Coronary artery (tissue), 2 donors: ENCODE results near the gene MLLT3.

Experiments used
- DNase-seq: peaks from one replicate; pipeline ENCODE4 v3.0.0-alpha.2; 2017; ENCODE audit warnings: low spot score
- H3K27ac ChIP-seq, 2 donors: fragments of 200-600 bp; sonication (generic); one replicate each; pipeline ENCODE4 v1.5.1; 2016 to 2019
- H3K4me3 ChIP-seq: fragments of 200-600 bp; sonication (generic); 2 replicates; pipeline ENCODE4 v1.5.1; 2016; ENCODE audit warnings: mild to moderate bottlenecking, moderate library complexity
- CTCF ChIP-seq: fragments of 200-600 bp; sonication (generic); IDR thresholded peaks from one replicate; pipeline ENCODE4 v1.5.1; 2019; ENCODE audit warnings: antibody characterized with exemption

MLLT3 gene

GRCh38 chr9:20447291-20447690 is 175.0 kb downstream of the MLLT3 start:
- no peak for DNase-seq
- no peak for TF ChIP-seq CTCF
- Histone ChIP-seq H3K4me3 (no peak overlapping the region), H3K27ac (no peak overlapping the region)

- Histone ChIP-seq H3K4me3 (no peak overlapping the region), H3K27ac (no peak overlapping the region)
- no peak for DNase-seq
- no peak for TF ChIP-seq CTCF
These were observed 176.1 kb downstream of the MLLT3 start for GRCh38 chr9:20446248-20446647.

DNA sequence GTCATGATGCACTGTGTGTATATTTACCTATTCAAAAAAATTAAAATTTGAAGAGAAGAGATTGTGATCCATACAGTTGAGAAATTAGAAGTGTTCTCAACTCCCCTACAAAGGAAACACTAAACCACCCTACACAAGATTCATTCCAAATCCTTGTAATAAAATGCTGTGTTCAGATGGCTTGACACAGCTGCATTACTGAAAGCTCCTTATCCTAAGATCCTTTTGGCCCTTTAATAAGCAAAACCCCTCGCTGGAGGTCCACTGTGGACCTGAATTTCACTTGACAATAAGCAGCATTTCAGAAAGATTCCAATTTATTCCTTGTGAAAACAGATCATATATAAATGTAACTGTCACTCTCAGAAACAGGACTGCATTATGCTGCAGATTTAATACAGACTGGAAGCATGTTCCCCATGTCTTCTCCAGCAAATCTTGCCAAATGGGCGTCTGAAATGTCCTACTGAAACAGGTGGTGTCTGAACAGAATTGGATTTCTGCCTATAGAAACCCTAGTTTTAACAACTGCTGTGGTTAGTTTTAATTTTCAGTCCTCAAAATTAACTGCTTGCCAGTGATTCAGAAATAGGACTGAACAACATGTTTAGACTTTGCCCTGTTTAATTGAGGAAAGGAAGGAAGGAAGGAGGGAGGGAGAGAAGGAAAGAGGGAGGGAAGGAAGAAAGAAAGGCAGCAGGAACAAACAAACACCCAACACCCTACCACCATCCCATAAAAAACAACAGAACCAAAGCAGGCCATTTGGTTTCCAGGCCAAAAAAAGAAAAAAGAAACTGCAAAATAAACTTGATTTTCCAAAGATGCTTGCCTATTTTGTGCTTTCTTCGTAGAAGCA is 179.6 kb downstream of the MLLT3 start:
- no peak for TF ChIP-seq CTCF
- H3K4me3 ChIP-seq: no peak overlapping the region
- no peak for DNase-seq
- no peak overlapping the region for H3K27ac ChIP-seq

GRCh38 chr9:20441711-20442423 is 180.4 kb downstream of the MLLT3 start:
- no peak for TF ChIP-seq CTCF
- Histone ChIP-seq H3K27ac (no peak overlapping the region), H3K4me3 (no peak overlapping the region)
- no peak for DNase-seq

- DNase-seq: no peak
- H3K4me3 ChIP-seq: no peak overlapping the region
- no peak overlapping the region for H3K27ac ChIP-seq
- TF ChIP-seq CTCF: no peak
These were observed 181.1 kb downstream of the MLLT3 start for GRCh38 chr9:20441166-20441565.

DNA sequence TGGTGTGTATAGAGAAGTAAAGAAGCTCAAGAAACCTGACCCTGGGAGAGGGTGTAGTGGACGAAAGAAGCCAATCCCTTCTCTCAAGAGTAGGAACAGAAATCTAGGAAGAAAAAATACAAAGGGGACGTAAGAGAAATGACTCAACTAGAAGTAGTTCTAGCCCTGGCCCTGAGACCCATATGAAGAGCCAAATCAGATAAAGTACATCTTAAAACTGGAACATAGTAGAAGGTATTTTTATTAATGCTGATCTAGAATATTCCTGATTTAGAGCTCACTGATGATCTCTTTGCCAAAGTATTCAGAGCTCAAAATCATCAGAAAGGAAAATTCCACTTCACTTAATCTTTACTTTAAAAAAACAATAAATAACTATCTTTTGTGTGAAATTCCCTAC is 184.8 kb downstream of the MLLT3 start:
- no peak for DNase-seq

More for the DNA sequence above, 184.8 kb downstream of the MLLT3 start:
- Histone ChIP-seq H3K27ac (no peak overlapping the region), H3K4me3 (no peak overlapping the region)
- TF ChIP-seq CTCF: no peak
